Left forelimb (tissue), 1 donor: ENCODE data around the gene IQGAP1.
"Not testable (repeated sequence)": the region's sequence is repeated elsewhere in the genome, so short reads cannot be mapped to it uniquely, and the experiment has no call there.

Experiments used
- DNase-seq: peaks from one replicate; pipeline ENCODE4 v3.0.0-alpha.2; 2018; ENCODE audit warnings: low spot score

Gene IQGAP1

GRCh38 chr15:90487186-90487585, 99.1 kb downstream of the IQGAP1 start:
- DNase-seq: no peak

GRCh38 chr15:90489514-90489913, 101.5 kb downstream of the IQGAP1 start:
- no peak for DNase-seq

DNA sequence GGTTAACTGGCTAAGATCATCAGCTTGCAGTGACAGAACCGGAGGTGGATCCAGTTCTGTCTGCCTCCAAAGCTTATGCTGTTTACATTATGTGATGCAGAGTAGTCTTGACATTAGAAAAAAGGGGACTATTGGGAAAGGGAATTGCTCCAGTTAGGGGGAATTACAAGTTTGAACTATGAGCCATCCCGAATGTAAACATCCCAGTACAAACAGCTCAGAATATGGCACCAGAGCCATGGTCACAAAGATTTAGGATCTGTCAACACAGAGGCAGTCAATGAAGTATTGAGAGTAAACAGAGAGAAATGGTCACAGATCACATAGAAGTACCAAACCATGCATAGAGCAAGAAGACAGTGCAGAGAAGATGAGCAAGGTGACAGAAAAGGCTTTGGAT, 101.9 kb downstream of the IQGAP1 start:
- DNase-seq: no peak

DNA sequence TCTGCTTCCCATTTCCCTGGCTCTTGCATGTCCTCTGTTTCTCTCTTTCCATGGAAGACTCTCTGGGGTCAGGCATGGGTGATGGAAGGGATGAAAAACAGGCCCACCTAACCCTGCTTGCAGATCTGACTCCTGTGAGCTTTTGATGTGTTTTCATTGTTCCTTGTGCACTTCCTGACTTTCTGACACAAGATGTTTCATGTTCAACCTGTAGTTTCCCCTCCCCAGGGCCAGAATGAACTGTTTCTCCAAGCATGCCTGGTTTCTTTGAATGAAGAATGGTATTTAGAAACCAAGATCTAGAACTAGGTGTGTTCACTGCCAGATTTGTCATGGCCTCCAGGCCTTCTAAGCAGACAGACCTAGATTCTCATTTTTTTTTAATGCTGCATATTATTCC, 105.6 kb downstream of the IQGAP1 start:
- DNase-seq: no peak

DNA sequence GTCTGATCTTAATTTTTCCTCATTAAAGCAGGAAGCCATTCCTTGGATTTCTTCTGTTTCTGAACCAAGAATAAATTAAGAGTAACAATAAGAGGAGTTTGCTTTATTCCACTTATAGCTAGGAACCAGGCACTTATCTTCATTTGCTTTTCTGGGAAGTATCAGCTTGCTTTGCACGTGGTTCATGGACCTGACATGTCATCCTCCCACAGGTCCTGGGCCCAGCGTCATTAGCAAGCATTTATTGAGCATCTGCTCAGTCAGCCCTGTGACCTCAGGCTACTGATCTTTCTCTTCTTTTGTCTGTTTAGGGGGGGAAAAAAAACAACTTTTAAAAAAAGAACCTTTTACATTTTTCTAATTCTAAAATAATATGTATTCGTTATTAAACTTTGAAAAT, 107.0 kb downstream of the IQGAP1 start:
- no peak for DNase-seq

DNA sequence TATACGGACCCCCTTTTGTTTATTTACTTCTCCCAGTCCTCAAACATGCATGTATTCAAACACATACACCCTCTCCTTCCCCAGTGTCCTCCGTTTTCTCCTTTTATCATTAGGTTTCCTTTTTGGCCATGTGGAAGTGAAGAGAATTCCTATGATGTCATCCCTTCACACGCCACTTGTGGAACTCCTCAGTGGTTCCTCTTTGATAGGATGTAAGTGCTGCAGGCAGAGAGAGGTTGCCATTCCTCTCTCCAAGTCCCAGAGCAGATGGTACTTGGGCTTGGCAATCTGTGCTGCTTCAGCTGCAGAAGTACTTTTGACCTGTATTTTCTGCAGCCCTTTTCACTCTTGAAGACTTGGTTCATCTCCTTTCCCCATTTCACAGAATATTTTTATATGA, 108.7 kb downstream of the IQGAP1 start:
- DNase-seq: no peak

- no peak for DNase-seq
Measured at GRCh38 chr15:90497376-90497775, 109.3 kb downstream of the IQGAP1 start.

DNA sequence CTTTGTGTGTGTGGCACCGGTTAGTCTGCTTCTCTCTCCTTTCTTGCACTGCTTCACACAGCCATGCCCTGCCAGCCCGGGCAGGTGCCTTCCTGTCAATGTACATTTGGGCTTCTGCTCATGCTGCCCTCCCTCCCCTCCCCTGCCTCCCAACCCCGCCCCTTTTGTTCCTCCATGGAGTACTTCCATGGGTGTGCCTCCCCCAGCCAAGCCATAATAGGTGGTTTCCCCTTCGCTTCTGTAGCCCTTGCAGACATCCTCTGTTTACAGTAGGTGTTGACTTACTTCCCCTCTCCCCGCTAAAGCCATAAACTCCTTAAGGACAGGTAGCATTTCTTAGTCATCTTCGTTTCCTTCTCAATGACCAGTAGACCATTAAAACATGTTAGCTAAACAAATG, 109.9 kb downstream of the IQGAP1 start:
- no peak for DNase-seq

- DNase-seq: no peak
Measured at GRCh38 chr15:90500171-90500570, 112.1 kb downstream of the IQGAP1 start.

- no peak for DNase-seq
Measured at GRCh38 chr15:90501898-90502297, 113.9 kb downstream of the IQGAP1 start.

- DNase-seq: not testable (repeated sequence)
Measured at GRCh38 chr15:90510781-90511180, 122.7 kb downstream of the IQGAP1 start.

DNA sequence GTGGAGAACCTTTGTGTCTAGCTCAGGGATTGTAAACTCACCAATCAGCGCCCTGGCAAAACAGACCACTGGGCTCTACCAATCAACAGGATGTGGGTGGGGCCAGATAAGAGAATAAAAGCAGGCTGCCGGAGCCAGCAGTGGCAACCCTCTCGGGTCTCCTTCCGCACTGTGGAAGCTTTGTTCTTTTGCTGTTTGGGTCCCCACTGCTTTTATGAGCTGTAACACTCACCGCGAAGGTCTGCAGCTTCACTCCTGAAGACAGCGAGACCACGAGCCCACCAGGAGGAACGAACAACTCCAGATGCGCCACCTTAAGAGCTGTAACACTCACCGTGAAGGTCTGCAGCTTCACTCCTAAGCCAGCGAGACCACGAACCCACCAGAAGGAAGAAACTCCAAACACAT, 123.2 kb downstream of the IQGAP1 start:
- not testable (repeated sequence) for DNase-seq

DNA sequence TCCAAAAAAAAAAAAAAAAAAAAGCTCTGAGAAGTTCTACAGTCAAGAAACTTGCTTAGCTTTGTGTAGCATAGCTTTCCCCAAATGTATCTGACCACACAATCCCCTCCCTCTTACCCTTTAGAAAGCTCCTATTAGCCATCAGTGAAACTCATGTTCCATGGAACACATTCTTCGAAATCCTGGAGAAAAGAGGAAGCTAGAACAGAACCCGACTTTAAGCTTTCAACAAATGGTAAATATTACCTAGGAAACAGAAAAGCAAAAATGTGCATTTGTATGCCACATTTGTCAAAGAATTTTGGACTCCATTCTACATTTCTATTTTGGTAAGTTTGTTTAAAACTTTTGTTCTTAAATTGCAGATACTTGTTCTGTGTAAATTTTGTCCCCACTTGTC, 124.2 kb downstream of the IQGAP1 start:
- no peak for DNase-seq

DNA sequence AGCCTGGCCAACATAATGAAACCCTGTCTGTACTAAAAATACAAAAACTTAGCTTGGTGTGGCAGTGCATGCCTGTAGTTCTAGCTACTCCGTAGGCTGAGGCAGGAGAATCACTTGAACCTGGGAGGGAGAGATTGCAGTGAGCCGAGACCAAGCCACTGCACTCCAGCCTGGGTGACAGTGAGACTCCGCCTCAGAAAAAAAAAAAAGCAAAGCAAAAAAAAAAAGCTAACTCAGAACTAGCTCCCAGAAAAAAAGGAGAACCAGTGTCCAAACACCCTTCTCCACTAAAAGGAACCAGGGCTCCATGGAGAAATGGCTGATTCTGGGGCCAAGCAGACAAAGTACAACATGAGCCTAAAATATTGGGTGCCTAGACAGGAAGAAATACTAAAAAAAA, 124.9 kb downstream of the IQGAP1 start:
- DNase-seq: no peak

- no peak for DNase-seq
Measured at GRCh38 chr15:90513448-90513847, 125.4 kb downstream of the IQGAP1 start.

DNA sequence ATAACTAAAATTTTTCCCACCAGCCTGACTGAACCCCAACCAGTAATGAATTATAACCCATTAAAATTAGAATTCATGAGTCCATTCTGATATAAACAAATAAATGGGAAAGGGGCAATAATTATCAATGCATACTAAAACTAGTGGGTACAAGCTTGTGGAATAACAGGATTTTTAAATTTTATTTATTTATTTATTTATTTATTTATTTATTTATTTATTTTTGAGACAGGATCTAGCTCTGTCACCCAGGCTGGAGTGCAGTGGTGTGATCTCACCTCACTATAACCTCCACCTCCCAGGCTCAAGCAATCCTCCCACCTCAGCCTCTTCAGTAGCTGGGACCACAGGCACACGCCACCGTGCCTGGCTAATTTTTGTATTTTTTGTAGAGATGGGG, 125.9 kb downstream of the IQGAP1 start:
- not testable (repeated sequence) for DNase-seq

- no peak for DNase-seq
Measured at GRCh38 chr15:90519688-90520087, 131.6 kb downstream of the IQGAP1 start.

DNA sequence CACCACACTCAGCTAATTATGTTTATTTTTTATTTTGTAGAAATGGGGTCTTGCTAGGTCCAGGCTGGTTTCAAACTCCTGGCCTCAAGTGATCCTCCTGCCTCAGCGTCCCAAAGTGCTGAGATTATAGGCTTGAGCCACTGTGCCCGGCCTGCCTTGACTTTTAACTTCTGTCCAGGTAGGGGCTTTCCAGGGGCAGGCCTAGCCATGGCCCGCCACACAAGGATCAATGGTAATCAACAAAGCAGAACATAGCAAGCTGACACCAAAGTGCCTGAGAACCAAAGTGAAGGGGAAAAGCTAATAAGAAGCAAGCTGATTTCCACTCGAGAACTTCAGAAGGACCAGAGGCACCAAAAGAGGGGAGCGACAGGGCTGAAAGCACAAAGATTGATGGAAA, 132.3 kb downstream of the IQGAP1 start:
- DNase-seq: no peak

DNA sequence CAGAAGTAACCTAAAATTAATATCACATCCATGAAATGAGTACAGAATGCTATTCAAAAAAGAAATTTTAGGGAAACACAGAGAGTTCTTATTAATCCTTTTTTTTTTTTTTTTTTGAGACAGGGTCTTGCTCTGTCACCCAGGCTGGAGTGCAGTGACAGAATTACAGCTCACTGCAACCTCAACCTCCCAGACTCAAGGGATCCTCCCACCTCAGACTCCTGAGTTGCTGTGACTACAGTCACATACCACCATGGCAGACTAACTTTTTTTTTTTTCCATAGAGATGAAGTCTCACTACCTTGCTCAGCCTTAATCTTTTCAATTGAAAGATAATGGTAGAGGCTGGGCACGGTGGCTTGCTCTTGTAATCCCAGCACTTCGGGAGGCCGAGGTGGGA, 135.3 kb downstream of the IQGAP1 start:
- DNase-seq: no peak

GRCh38 chr15:90524018-90524803, 136.2 kb downstream of the IQGAP1 start:
- DNase-seq: not testable (repeated sequence)

- no peak for DNase-seq
Measured at GRCh38 chr15:90529011-90529370, 140.9 kb downstream of the IQGAP1 start.

- DNase-seq: peak; percentile 83
Measured at GRCh38 chr15:90529371-90530249, 141.6 kb downstream of the IQGAP1 start, which contains the start of gene CRTC3. CRTC3 (plus strand) TSS chr15:90529923; CDS start chr15:90530072, 149 bp downstream.
